Heart right ventricle (tissue), 16 donors: ENCODE data around the gene SLCO2A1. TPM values are rescaled to one million over a fixed set of nuclear protein-coding genes. Genes with fewer than 3 reads are reported as not detected.

Source experiments
- ATAC-seq, 8 donors: fragments of 200-7000 bp; cut with Tn5 transposase; one replicate each; pipeline ENCODE4 v1.9.1; 2020; ENCODE audit warnings: mild to moderate bottlenecking in 8 of 8, moderate library complexity in 8 of 8, moderate number of reproducible peaks in 1 of 8
- DNase-seq, 2 donors: peaks; one replicate each; pipeline ENCODE4 v3.0.0-alpha.2; 2020
- H3K27ac ChIP-seq, 10 donors: fragments of 200-600 bp; sonication (generic) in 2 of 10; one replicate each; pipeline versions ENCODE4 v1.5.0 to v1.8.0; 2020 to 2022; ENCODE audit warnings: mild to moderate bottlenecking in 3 of 10
- H3K27me3 ChIP-seq, 7 donors: fragments of 200-600 bp; one replicate each; pipeline ENCODE4 v1.8.0; 2021 to 2022; ENCODE audit warnings: mild to moderate bottlenecking in 2 of 7
- H3K36me3 ChIP-seq, 9 donors: fragments of 200-600 bp; sonication (generic) in 1 of 9; one replicate each; pipeline versions ENCODE4 v1.5.0 to v1.8.0; 2020 to 2022; ENCODE audit warnings: mild to moderate bottlenecking in 2 of 9
- H3K4me1 ChIP-seq, 9 donors: fragments of 200-600 bp; sonication (generic) in 1 of 9; one replicate each; pipeline versions ENCODE4 v1.5.0 to v1.8.0; 2020 to 2022; ENCODE audit warnings: mild to moderate bottlenecking in 4 of 9
- H3K4me3 ChIP-seq, 10 donors: fragments of 200-600 bp; sonication (generic) in 2 of 10; one replicate each; pipeline versions ENCODE4 v1.5.0 to v1.8.0; 2020 to 2022; ENCODE audit warnings: mild to moderate bottlenecking in 7 of 10, moderate library complexity in 2 of 10
- H3K9me3 ChIP-seq, 11 donors: fragments of 200-600 bp in 10 of 11; sonication (generic) in 2 of 11; one replicate each; pipeline versions ENCODE4 v1.5.0 to v1.8.0; 2013 to 2022; ENCODE audit warnings: mild to moderate bottlenecking in 2 of 11, control low read depth in 1 of 11, moderate library complexity in 1 of 11
- CTCF ChIP-seq, 9 donors: fragments of 200-600 bp; sonication (generic) in 2 of 9; IDR thresholded peaks; one replicate each; pipeline versions ENCODE4 v1.5.0 to v1.8.0; 2021 to 2022; ENCODE audit warnings: antibody characterized with exemption in 9 of 9, mild to moderate bottlenecking in 5 of 9, moderate library complexity in 1 of 9
- WGBS, 2 donors: extraction: QIAGEN DNeasy Blood & Tissue Kit; methylation state at CpG; one replicate each; pipeline ENCODE4 v1.1.7; 2013; ENCODE audit warnings: inconsistent platforms in 1 of 2; 5-methylcytosine and 5-hydroxymethylcytosine counted together
- intact Hi-C, 10 donors: fragments of 100-400 bp; cut with DNase I; formaldehyde crosslinking; loops; one replicate each; pipeline versions ENCODE4 v1.11.1 to v1.14.2; 2022
- polyA plus RNA-seq, 2 donors: library from polyadenylated mRNA; stranded (reverse); fragments of 200-250 nt; gene quantifications; one replicate each; pipeline ENCODE4 v1.2.3, GENCODE V29; 2013
- total RNA-seq, 10 donors: library from RNA; stranded (reverse); fragmentation: NEBNext Ultra II Directional in 3 of 10; extraction: Animal tissue kit (Norgen Biotek cat#: 25700) in 3 of 10; gene quantifications; one replicate each; pipeline versions ENCODE4 v1.2.1 to v1.2.4, GENCODE V29; 2021 to 2023
- donor health status: Arrhythmogenic right ventricular cardiomyopathy.
- donor health status: ischemic (EF 13 %, LVEDD 7.1; RV severe dilation, severe dysfunction).
- donor health status: healthy with polysubstance abuse.
- donor health status: DM: no; HTN: yes; CAD: no.
- donor health status: DM: no; HTN: no; CAD: no.
- donor health status: ischemic (EF 25% LVEDD 6.9; RV normal size, moderate dysfunction).
- donor health status: ischemic (EF 25% LVEDD 5.7; RV mildly dilated, moderate dysfunction).
- donor health status: healthy.
- donor health status: DM: yes; HTN: yes; CAD: no.
- donor health status: Ischemic cardiomyopathy.
- donor health status: ischemic (EF 35%, LVEDD 5.7; RV mildly dilated, moderate dysfunction).
- donor health status: nonischemic (EF 11% LVEDD 7.7; RV severe dilation, severe dysfunction).
- donor health status: DM: yes; HTN: yes; CAD: no.
- donor health status: PGD.
- donor health status: ischemic (EF 29% LVEDD 5.4; RV normal size, mild dysfunction).
- donor health status: nonischemic (EF 23%, LVEDD 6.1; RV moderate dilation, normal function).

The SLCO2A1 gene
- total and polyA plus RNA-seq, 12 donors = 3.6 to 30.4 (median 10.0) TPM

- Histone ChIP-seq H3K9me3 (no peaks in the 10 kb centered on the region), H3K36me3 (no peaks in the 10 kb centered on the region), H3K4me3 (no peak overlapping the region), H3K27me3 (no peaks in the 10 kb centered on the region), H3K4me1 (peaks cover 6 to 54% (median 50%) of the 10 kb centered on the region in 9 donors), H3K27ac (peak overlapping the region in 9 of 10 donors; percentile 27 to 83 (median 58))
- ATAC-seq (peak; percentile 42 to 80 (median 66)), DNase-seq (peak in 1 of 2 donors; percentile 68)
- intact Hi-C loops = loop anchor here in 3 of 10 donors (5.0 to 10.0 kb wide), 3 partner anchors 38 to 85 kb away; no protein-coding TSS in a partner anchor
- TF ChIP-seq CTCF (IDR thresholded peaks at IDR 0.05) = no peak
- 17 to 38% methylated on average over 2 of the region's 2 CpGs for WGBS, 2 donors
Measured at GRCh38 chr3:133949438-133949837, 80.3 kb downstream of the SLCO2A1 start.

GRCh38 chr3:133948996-133949395 lies 80.7 kb downstream of the SLCO2A1 start:
- no peaks in the 10 kb centered on the region for H3K27me3 ChIP-seq
- H3K9me3 ChIP-seq = no peaks in the 10 kb centered on the region
- WGBS, 2 donors = 68 to 72% methylated on average over 7 of the region's 7 CpGs
- no peak overlapping the region for H3K4me3 ChIP-seq
- intact Hi-C loops = loop anchor here in 3 of 10 donors (5.0 to 10.0 kb wide), 3 partner anchors 38 to 86 kb away; no protein-coding TSS in a partner anchor
- no peak for TF ChIP-seq CTCF (IDR thresholded peaks at IDR 0.05)
- ATAC-seq = peak in 1 of 8 donors; percentile 15
- no peaks in the 10 kb centered on the region for H3K36me3 ChIP-seq
- DNase-seq = no peak
- peaks cover 8 to 59% (median 54%) of the 10 kb centered on the region in 9 donors for H3K4me1 ChIP-seq
- peak overlapping the region; percentile 27 to 83 (median 62) for H3K27ac ChIP-seq

- DNase-seq (no peak), ATAC-seq (peak in 7 of 8 donors; percentile 9 to 54 (median 45))
- H3K9me3 ChIP-seq = no peaks in the 10 kb centered on the region
- WGBS, 2 donors = 70 to 76% methylated on average over 9 of the region's 9 CpGs
- H3K36me3 ChIP-seq = no peaks in the 10 kb centered on the region
- peaks cover 11 to 66% (median 58%) of the 10 kb centered on the region in 9 donors for H3K4me1 ChIP-seq
- H3K27me3 ChIP-seq = no peaks in the 10 kb centered on the region
- no peak for TF ChIP-seq CTCF (IDR thresholded peaks at IDR 0.05)
- H3K4me3 ChIP-seq = no peak overlapping the region
- H3K27ac ChIP-seq = peak overlapping the region; percentile 19 to 83 (median 62)
- intact Hi-C loops = loop anchor here in 3 of 10 donors (5.0 to 10.0 kb wide), 3 partner anchors 39 to 87 kb away; no protein-coding TSS in a partner anchor
Measured at GRCh38 chr3:133948131-133948810, 81.5 kb downstream of the SLCO2A1 start.

GRCh38 chr3:133945381-133946095 lies 84.2 kb downstream of the SLCO2A1 start:
- H3K27ac ChIP-seq = peak overlapping the region in 9 of 10 donors; percentile 3 to 83 (median 43)
- DNase-seq (no peak), ATAC-seq (no peak)
- no peak overlapping the region for H3K4me3 ChIP-seq
- H3K27me3 ChIP-seq = no peaks in the 10 kb centered on the region
- no peaks in the 10 kb centered on the region for H3K36me3 ChIP-seq
- no peak for TF ChIP-seq CTCF (IDR thresholded peaks at IDR 0.05)
- WGBS, 2 donors = 85 to 87% methylated on average over 12 of the region's 12 CpGs
- peaks cover 11 to 76% (median 58%) of the 10 kb centered on the region in 9 donors for H3K4me1 ChIP-seq
- intact Hi-C loops = loop anchor here in 3 of 10 donors (5.0 to 10.0 kb wide), 3 partner anchors 42 to 89 kb away; no protein-coding TSS in a partner anchor
- H3K9me3 ChIP-seq = no peaks in the 10 kb centered on the region
